ENCODE data around the gene TMEM43. TPM values are rescaled to one million over a fixed set of nuclear protein-coding genes. Genes with fewer than 3 reads are reported as not detected.
A peak's percentile ranks its signal among the peaks of the same experiment; 100 is the strongest.
"Not testable (repeated sequence)": the region's sequence is repeated elsewhere in the genome, so short reads cannot be mapped to it uniquely, and the experiment has no call there.

The TMEM43 gene, protein sequence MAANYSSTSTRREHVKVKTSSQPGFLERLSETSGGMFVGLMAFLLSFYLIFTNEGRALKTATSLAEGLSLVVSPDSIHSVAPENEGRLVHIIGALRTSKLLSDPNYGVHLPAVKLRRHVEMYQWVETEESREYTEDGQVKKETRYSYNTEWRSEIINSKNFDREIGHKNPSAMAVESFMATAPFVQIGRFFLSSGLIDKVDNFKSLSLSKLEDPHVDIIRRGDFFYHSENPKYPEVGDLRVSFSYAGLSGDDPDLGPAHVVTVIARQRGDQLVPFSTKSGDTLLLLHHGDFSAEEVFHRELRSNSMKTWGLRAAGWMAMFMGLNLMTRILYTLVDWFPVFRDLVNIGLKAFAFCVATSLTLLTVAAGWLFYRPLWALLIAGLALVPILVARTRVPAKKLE
- total RNA-seq = 96.9 and 98.2 TPM in 2 replicates

DNA sequence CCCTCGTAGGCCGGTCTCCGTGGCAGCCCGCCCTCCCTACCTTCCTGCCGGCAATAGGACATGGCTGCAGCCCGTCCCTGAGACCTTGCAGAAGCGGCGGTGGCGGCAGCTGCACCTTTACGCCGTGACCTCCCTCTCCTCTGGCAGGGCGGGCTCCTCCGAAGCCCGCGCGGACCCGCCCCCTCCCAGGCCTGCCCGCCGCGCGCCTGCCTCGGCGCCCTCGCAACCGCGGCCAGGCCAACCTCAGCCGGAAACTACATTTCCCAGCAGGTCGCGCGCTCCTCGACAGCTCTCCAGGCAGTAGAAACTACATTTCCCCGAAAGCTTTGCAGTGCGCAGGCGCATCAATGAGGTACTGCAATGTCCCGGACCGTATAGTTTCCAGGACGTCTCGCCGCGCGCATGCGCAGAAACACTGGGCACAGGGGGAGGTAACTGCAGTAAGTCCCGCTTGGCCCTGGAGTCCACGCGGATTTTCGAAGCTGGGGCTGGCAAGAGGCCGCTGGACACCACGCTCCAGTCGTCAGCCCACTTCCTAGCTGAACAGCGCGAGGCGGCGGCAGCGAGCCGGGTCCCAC is at the start of gene TMEM43, which contains the start of gene CHCHD4:
Gene TMEM43 (plus strand): TSS at position 438 of the 578 bp plus-strand sequence. CDS start 142 bp downstream, outside the sequence.
Gene CHCHD4 (minus strand): TSS at position 256 of the 578 bp plus-strand sequence. CDS start 194 bp downstream, at position 62.
- DNase-seq (ENCODE audit: extremely low read depth, low read depth, low spot score) = peak; percentile 88

DNA sequence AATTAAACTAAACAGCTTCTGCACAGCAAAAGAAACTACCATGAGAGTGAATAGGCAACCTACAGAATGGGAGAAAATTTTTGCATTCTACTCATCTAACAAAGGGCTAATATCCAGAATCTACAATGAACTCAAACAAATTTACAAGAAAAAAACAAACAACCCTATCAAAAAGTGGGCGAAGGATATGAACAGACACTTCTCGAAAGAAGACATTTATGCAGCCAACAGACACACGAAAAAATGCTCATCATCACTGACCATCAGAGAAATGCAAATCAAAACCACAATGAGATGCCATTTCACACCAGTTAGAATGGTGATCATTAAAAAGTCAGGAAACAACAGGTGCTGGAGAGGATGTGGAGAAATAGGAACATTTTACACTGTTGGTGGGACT is 49.6 kb upstream of the TMEM43 start:
- DNase-seq (ENCODE audit: extremely low read depth, low read depth, low spot score) = not testable (repeated sequence)

DNA sequence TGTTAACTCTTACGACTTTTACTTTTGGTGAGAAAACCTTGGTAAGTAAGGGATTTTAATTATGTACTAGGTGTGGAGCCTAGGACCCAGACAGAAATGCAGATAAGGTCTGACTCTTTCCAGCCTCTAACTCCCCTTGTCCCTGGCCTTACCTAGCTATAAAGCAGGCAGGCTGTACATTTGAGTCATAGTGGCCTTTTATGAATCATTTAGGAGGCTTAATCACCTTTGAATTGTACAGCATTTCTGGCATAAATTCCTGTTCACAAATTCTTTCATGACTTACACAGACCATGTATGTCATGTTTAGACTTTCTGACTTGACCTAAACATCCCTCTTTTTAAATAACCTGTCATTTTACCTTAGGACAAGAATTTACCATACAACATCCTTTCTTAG is 47.5 kb upstream of the TMEM43 start:
- no peak for DNase-seq (ENCODE audit: extremely low read depth, low read depth, low spot score)

DNA sequence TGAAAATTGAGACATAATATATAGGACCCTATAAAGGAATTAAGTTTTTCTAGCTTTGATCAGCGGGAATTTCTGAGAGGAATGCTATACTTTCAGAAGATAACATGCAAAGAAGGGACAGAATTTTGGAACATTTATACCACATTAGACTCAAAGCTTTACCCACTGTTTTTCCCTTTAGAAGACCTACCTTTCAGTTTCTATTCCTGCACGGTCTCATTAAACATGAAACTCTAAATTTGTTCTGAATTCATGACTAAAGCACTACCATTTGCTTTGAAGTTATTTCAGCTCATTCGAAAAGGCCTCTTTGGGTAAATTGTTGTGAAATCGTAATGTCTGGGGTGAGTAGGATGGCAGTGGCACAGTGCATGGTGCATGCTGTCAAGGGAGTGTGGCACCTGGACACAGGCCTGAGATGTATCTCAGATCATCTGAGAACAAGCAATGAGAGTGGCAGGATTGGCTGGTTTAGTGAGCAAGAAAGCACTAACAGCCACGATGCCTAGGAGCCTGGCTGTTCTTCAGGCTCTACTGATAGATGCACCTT is 42.7 kb upstream of the TMEM43 start:
- no peak for DNase-seq (ENCODE audit: extremely low read depth, low read depth, low spot score)

DNA sequence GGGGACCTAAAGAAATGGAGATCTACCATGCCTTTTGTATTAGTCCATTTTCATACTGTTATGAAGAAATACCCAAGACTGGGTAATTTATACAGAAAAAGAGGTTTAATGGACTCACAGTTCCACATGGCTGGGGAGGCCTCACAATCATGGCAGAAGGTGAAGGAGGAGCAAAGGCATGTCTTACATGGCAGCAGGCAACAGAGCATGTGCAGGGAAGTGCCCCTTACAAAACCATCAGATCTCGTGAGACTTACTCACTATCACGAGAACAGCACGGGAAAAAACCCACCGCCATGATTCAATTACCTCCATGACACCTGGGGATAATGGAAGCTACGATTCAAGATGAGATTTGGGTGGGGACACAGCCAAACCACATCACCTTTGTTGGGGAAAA is 37.4 kb upstream of the TMEM43 start:
- not testable (repeated sequence) for DNase-seq (ENCODE audit: extremely low read depth, low read depth, low spot score)

DNA sequence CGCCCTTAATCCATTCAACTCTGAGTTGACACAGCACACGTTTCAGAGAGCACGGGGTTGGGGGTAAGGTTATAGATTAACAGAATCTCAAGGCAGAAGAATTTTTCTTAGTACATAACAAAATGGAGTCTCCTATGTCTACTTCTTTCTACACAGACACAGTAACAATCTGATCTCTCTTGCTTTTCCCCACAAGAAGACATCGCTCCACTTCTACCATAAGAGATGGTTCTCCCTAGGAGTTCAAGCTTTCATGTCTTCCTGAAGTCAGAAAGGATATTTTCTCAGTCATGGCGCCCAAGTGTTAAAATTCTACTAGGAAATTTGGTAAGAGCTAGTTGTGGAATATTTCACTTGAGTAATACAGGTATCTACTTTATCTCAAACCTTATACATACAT is 32.9 kb upstream of the TMEM43 start:
- not testable (repeated sequence) for DNase-seq (ENCODE audit: extremely low read depth, low read depth, low spot score)

DNA sequence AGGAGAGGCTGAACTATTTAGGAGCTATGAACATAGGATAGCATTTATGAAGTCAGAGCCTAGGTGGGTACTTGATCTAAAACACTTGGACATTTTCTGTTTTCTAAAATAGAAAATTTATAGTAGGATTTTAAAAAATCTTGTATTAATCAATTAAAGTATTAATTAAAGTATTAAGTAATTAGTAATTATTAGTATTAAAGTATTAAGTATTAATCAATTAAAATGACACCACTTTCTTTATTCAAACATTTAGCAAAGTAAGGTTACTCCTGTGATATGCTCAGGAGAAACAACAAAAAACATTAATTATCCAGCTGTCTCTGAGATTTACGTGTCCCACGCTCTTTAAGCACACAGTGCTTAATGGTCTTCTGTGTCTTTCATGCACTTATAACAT is 32.4 kb upstream of the TMEM43 start:
- DNase-seq (ENCODE audit: extremely low read depth, low read depth, low spot score) = no peak

DNA sequence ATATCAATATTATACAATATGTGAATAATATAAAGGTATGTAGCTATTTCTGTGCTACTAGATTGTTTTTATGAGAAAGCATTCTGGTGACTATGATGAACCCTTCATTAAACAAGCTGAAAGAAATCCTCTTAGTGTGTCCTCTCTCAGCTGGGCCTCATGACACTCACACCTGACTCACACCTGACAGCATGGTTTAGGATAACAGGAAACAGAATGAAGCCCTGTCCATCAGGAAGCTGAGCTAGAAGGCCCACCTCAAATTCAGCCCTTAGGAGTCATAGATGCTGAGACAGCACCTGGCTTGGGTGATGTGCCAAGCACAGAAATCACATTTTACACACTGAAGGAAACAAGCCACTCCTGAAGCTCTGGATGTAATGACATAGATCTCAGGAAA is 31.0 kb upstream of the TMEM43 start:
- DNase-seq (ENCODE audit: extremely low read depth, low read depth, low spot score) = no peak

DNA sequence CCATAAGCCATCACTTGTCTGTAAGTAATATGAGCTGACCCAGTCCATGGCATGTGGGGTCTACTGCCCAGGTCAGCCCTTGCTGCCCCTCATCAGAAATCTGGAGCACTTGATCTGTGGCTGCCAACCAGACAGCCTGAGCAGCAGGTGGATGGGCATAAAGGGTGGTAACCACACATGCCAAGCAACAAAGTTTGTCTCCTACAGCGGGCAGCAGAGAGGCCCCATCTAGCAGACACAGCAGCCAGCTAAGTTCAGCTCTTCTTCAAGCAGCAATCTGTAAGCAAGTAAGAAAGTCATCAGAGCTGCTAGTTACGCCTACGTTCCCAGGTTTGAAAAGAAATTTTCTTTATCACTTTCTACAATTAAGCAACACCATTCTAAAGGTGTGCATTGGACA is 28.1 kb upstream of the TMEM43 start:
- DNase-seq (ENCODE audit: extremely low read depth, low read depth, low spot score) = no peak

DNA sequence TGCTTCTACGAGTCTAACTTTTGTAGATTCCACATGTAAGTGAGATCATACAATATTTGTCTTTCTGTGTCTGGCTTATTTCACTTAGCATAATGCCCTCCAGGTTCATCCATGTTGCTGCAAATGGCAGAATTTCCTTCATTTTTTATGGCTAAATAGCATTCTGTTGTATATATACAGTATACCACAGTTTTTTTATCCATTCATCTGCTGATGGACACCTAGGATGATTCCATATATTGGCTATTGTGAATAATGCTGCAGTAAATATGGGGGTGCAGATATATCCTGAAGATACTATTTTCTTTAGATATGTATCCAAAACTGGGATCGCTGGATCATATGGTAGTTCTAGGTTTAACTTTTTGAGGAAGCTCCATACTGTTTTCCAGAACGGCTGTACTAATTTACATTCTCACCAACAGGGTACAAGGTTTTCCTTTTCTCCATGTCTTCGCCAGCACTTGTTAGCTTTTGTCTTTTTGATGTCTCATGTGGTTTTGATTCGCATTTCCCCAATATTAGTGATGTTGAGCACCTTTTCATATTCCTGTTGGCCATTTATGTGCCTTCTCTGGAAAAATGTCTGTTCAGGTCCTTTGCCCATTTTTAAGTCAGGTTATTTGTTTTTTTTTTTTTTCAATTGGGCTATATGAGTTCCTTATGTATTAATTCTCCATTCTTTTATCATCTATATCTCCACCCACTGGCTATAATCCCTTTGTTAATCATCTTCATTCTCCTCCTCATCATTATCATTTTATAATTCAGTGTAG is 27.0 kb upstream of the TMEM43 start:
- no peak for DNase-seq (ENCODE audit: extremely low read depth, low read depth, low spot score)

DNA sequence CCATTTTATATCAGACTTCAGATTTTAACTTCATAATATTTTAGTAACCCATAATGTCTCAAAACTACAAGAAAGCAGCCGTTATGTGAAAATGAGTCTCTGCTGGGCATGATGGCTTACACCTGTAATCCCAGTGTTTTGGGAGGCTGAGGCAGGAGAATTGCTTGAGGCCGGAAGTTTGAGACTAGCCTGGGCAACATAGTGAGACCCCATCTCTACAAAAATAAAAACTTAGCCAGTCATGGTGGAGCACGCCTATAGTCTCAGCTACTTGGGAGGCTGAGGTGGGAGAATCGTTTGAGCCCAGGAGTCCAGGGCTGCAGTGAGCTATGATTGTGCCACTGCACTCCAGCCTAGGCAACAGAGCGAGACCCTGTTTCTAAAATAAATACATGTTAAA is 15.0 kb upstream of the TMEM43 start:
- DNase-seq (ENCODE audit: extremely low read depth, low read depth, low spot score) = not testable (repeated sequence)

DNA sequence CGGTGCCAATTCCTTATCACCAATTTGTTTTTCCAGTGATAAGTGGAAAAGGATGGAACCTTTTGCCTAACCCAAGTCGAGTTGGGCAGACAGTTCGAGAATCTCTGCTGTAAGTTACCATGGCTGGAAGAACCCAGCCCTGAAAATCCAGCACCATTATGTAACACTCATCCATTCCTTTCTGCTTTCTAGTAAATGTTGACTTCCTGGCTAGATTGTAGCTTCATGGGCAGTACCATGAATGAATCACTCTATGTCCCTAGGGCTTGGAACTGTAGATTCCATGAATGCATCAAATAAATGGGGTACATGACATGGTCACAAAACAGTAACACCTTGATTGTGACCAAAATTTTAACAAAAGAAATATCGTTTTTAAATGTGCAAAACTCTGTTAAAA is 14.2 kb upstream of the TMEM43 start:
- no peak for DNase-seq (ENCODE audit: extremely low read depth, low read depth, low spot score)

DNA sequence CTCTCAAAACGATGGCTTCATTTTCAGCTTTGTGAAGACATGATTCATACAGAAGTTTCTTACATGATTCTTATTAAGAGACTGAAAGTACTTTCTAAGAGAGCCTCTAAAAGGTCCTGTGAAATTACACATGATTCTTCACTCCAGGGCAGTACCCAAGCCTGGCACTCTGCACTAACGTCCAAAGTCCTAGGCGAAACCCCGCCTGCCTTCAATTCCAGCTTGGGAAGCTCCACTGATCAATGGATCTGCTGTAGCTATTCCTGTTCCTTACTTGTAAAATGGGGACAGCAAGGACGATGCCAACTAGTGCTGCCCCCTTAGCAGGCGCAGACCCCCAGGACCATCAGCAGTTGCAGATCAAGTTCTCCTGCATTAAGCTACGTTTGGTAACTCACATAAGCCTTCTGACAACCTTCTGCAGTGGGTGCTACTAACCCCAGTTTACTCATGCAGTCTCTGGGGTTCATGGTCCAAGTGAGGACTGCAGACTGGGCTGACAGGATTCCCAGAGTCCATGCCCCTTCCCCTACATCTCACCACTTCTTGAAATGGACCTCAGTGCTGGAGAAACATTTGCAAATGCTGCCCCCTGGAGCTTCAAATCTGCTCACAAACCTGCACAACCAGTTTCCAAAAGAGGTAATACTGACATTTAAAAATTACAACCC is 10.8 kb upstream of the TMEM43 start:
- no peak for DNase-seq (ENCODE audit: extremely low read depth, low read depth, low spot score)

DNA sequence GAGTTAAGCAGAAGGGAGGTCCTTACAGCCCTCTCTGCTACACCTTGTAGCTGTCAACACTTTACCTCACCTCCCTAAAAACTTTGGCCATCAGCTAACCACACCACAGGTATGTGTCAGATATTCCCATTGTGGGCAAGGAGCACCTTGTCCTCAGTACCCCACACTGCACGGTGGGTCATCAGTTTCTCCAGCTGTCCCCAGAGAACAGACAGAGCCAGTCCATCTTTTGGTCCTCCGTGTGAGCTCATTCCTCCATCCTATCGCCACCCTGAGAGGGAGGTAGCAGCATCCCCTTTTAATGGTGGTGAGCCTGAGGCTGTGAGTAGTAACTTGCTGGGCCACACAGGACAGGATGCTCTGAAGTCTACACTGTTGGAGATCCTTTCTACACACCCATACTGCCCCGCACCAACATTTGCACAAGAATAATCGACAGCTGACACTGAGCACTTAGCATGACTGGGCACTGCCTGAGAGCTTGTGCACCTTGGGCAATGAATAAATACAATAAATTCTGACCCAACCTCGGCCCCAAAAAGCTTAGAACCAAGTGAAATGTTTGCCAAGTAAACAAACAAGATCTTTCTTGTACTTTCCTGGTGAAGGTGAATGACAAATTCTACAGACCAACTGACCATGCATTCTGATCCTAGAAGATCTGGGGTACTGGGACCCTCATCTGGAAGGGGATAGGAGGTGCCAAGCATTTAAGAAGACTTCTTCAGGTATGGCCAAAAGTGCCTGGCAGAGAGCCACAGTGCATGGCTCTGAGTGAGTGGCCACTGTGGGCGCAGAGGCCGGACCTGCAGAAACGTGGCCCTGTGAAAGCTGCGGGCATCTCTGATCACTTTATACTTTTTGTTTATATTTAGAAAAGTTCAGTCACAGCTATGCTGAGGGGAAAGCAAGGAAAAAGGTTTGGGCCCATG is 7.1 kb upstream of the TMEM43 start:
- DNase-seq (ENCODE audit: extremely low read depth, low read depth, low spot score) = no peak

DNA sequence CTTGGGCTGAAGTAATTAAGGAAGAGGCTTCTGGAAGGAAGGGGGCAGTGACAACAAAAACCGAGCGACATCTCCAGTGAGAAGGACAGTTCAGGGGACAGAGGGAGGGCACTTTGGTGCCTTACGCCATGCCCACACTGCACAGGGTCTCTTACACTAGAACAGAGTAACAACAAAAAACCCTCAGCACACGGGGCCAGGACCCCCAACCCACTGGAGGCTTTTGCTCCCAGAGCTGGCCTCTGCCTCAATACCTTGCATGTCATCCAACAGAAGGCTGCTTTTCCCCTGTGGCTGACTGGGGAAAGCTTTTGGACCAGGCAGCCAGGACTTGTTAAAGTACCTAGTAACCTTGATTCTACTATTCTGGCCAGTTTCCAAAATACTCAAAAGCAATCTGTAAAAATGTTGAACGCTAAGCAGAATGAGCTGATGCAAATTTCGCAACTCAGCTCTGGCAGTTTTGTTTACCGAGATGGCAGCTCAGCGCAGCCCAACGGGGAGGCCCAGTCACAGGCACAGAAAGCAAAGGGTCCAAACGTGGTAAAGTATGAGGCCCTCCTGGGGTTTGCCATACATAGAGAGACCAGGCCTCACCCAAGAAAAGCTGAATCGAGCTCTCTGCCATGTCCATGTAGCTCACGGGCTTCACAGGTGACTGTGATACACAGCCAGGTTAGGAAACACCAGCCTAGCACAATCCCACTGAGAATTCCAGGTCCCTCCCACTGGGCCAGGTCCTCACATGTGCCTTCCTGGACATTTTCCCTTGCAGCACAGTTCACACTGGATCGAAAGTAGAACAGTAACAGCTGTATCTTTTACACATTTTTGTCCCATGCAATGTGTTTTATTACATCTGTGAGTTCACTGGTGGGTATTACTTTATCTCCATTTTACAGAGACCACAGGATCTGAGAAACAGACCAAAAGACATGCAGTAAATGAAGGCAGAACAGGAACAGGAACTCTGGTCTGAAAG is 6.2 kb upstream of the TMEM43 start:
- DNase-seq (ENCODE audit: extremely low read depth, low read depth, low spot score) = no peak

DNA sequence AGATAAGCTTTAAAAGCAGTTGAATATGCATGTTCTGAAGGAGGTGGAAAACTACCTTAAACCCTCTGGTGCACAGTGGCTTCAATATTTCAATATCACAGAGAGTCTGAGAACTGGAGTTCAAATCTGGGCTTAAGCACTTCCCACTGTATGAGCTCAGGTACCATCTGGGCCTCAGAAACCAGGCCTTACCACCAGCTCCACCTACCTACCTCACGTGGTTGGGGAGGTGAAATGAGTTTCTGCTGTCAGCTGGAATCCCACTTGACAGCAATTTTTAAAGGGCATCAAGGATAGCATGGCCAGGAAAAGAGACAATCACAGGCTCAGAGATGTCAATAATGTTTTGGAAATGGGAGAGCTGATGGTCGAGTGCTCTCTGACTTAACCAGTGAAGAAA is 5.2 kb upstream of the TMEM43 start:
- DNase-seq (ENCODE audit: extremely low read depth, low read depth, low spot score) = no peak

DNA sequence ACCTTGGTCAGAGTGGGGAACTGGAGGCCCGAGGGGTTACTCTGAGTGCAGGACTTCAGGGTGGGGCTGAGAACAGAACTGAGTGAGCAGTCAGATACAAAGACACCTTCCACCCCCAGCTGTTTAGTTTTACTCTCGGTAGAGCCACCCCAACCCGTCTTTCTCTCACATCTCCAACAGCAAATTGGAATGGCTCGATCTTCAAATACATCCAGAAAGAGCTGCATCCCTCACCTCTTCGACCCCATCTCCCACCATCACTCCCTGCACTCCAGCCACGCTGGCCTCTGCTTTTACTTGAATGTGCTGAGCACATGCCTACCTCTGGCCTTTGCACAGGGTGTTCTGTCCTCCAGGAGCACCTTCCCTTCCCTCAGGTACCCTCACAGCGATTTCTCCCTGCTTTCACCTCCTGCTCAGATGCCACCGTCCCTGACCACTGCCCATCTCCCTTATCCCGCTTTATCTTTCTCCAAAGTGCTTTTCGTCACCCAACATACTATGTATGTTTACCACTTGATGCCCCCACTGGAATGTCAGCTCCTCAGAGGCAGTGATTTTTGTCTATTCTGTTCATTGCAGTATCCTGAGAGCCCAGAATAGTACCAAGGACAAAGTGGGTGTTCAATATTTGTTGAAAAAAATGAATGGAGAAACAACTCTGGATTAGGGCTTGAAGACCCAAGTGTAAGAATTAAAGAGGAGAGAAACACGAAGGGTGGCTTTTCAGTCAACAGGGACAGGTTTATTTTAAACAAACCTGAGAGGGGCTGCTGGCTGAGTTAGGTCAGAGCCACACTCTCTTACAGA is 4.5 kb upstream of the TMEM43 start:
- no peak for DNase-seq (ENCODE audit: extremely low read depth, low read depth, low spot score)
